SU-DHL-6 (cell line): ENCODE data around the gene BCKDHB.

Experiments
- EZH2phosphoT487 ChIP-seq: fragments of 200-600 bp; sonication (generic), shearing (Covaris generic); conservative IDR thresholded peaks from 2 replicates; pipeline ENCODE4 v1.6.1; 2018; ENCODE audit warnings: mild to moderate bottlenecking, antibody characterized with exemption, low read length, moderate library complexity, mixed read lengths
- TF ChIP-seq, protein P1 (sequence below): fragments of 200-600 bp; sonication (generic); IDR thresholded peaks from one replicate; pipeline ENCODE4 v1.5.1; 2017; ENCODE audit warnings: antibody characterized with exemption, mild to moderate bottlenecking, low read length, moderate library complexity; ENCODE audit not compliant: insufficient read depth, poor library complexity, severe bottlenecking

- TF ChIP-seq, protein P1, sequence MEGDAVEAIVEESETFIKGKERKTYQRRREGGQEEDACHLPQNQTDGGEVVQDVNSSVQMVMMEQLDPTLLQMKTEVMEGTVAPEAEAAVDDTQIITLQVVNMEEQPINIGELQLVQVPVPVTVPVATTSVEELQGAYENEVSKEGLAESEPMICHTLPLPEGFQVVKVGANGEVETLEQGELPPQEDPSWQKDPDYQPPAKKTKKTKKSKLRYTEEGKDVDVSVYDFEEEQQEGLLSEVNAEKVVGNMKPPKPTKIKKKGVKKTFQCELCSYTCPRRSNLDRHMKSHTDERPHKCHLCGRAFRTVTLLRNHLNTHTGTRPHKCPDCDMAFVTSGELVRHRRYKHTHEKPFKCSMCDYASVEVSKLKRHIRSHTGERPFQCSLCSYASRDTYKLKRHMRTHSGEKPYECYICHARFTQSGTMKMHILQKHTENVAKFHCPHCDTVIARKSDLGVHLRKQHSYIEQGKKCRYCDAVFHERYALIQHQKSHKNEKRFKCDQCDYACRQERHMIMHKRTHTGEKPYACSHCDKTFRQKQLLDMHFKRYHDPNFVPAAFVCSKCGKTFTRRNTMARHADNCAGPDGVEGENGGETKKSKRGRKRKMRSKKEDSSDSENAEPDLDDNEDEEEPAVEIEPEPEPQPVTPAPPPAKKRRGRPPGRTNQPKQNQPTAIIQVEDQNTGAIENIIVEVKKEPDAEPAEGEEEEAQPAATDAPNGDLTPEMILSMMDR, result no peak
- TF ChIP-seq EZH2phosphoT487, result no peak
Observed at GRCh38 chr6:80185492-80185891, 79.0 kb downstream of the BCKDHB start.
